GM19467 (cell line): Measurements from ENCODE around the gene ZMYND19.
"Not testable (repeated sequence)": the region's sequence is repeated elsewhere in the genome, so short reads cannot be mapped to it uniquely, and the experiment has no call there.

Experiments
- ATAC-seq: cut with Tn5 transposase; IDR thresholded peaks from one replicate; pipeline ENCODE4 v1.9.1; 2021; ENCODE audit warnings: mild to moderate bottlenecking, moderate library complexity; ENCODE audit not compliant: unreplicated experiment

ZMYND19 gene

GRCh38 chr9:137534256-137535119, 55.8 kb downstream of the ZMYND19 start:
- no peak for ATAC-seq

- not testable (repeated sequence) for ATAC-seq
Observed at GRCh38 chr9:137532891-137533468, 57.3 kb downstream of the ZMYND19 start.
